ENCODE results near the gene WNT10A.

- TF ChIP-seq CTCF (IDR thresholded peaks at IDR 0.05 in 2 of 3, conservative IDR thresholded peaks at IDR 0.05 in 1 of 3; ENCODE audit: control insufficient read depth in 2 of 3, extremely low read depth in 1 of 3, insufficient read depth in 1 of 3, low read depth in 3 of 3, low read length in 3 of 3) (no peak), MXI1 (IDR thresholded peaks at IDR 0.05; ENCODE audit: low read depth, low read length) (no peak), POLR2AphosphoS2 (IDR thresholded peaks at IDR 0.05; ENCODE audit: low read depth, low read length) (peak; percentile 84), FOXM1 (IDR thresholded peaks at IDR 0.05; ENCODE audit: low read depth, low read length) (no peak), RAD51 (IDR thresholded peaks at IDR 0.05) (no peak), SMC3 (IDR thresholded peaks at IDR 0.05; ENCODE audit: borderline replicate concordance, low read length) (no peak), EP300 (IDR thresholded peaks at IDR 0.05; ENCODE audit: borderline replicate concordance in 1 of 2, control insufficient read depth in 1 of 2, low read depth in 2 of 2, low read length in 2 of 2) (no peak), TAF1 (IDR thresholded peaks at IDR 0.05; ENCODE audit: borderline replicate concordance, low read depth, low read length) (no peak)
These were observed 15.3 kb downstream of the WNT10A start for GRCh38 chr2:218895759-218896500.

All from GM12878 (cell line).